Loucy (cell line): Measurements from ENCODE around the gene S100A14.

Experiments used
- CTCF ChIP-seq: fragments of 200-600 bp; sonication (generic); conservative IDR thresholded peaks from 2 replicates; pipeline ENCODE4 v1.5.1; 2014; ENCODE audit warnings: mild to moderate bottlenecking, antibody characterized with exemption, low read length
- EZH2phosphoT487 ChIP-seq: fragments of 200-600 bp; IDR thresholded peaks from 2 replicates; pipeline ENCODE4 v1.6.1; 2018; ENCODE audit warnings: antibody characterized with exemption, mild to moderate bottlenecking, moderate library complexity, borderline replicate concordance

- TF ChIP-seq CTCF (no peak), EZH2phosphoT487 (no peak)
These were observed 43.5 kb upstream of the S100A14 start for GRCh38 chr1:153659656-153660055.
